GM19463 (cell line): ENCODE measurements around the gene CEMIP.

Source experiments
- ATAC-seq: cut with Tn5 transposase; IDR thresholded peaks from one replicate; pipeline ENCODE4 v1.9.1; 2021; ENCODE audit warnings: mild to moderate bottlenecking, moderate library complexity; ENCODE audit not compliant: unreplicated experiment

The CEMIP gene

DNA sequence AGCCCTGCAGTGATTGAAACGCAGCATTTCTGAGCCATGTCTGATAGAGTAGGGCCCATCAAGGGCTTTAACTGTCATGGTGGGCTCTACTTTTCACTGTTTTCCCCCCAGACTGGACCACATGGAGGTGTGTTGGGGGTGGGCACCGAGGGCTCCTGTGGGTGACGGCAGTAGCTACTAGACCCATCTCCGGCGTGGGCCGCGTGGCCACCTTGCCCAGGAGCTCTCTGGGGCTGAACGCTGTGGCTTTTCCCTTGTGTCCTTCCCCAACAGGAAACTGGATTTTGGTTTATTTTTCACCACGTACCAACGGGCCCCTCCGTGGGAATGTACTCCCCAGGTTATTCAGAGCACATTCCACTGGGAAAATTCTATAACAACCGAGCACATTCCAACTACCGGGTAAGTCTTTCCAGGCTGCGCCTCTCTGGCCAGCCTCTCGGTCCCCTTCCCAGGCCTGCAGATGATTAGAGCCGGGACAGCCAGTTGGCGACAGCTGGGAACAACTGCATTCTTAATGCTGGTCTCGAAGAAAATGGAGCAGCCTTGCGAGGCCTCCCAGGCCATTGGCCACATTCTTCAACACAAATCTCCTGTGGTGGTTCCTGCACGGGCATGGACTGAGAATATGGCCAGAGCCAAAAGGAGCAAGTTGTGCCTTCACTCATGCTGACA is 142.7 kb downstream of the CEMIP start:
- ATAC-seq = no peak

DNA sequence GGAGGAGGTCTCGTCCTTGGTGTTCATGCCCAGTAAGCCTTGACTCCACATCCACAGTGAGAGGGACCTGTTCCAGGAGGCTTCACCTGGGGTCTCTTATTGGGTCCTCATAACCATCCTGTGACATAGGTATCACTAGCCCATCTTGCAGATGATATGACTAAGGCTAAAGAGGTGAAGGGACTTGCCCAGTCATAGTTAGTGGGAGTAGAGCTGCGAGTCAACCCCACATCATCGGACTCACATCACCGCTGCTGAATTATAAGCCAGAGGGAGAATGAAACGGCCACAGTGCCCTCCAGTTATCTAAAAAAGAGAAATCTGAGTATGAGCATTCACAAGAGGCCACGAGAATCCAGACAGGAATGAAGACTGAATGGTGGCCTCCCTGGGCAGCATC is 144.5 kb downstream of the CEMIP start:
- ATAC-seq = no peak

DNA sequence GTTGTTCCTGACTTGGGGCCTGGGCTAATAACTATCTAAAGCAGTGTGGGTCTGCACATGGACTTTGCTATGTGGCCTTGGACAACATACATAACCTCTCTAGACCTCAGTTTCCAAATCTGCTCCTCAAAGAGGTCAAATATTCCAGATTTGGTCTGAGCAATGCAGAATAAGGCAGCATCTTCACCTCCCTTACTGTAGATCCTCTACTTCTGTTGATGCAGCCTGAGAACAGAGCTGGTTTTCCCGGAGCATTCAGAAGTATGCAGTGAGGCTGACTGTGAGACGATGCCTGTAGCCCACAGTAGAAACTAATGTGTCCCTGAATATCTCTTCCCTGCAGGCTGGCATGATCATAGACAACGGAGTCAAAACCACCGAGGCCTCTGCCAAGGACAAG is 145.1 kb downstream of the CEMIP start:
- ATAC-seq = no peak

DNA sequence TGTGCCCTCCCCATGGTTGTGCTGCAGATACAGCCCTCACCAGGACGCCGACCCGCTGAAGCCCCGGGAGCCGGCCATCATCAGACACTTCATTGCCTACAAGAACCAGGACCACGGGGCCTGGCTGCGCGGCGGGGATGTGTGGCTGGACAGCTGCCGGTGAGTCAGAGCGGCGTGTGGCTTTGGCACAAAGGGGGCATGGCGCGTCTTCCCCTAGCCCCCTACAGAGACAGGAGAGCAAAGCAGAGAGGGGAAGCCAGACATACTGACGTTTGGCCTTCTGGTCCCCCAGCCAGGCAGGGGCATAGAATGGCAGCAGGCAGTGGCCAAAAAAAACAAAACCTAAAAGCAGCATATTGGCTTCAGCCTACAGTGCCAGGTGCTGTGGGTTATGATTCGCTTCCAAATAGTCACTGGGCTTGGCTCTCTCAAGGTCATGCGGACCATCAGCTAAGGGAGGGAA is 146.5 kb downstream of the CEMIP start:
- no peak for ATAC-seq

DNA sequence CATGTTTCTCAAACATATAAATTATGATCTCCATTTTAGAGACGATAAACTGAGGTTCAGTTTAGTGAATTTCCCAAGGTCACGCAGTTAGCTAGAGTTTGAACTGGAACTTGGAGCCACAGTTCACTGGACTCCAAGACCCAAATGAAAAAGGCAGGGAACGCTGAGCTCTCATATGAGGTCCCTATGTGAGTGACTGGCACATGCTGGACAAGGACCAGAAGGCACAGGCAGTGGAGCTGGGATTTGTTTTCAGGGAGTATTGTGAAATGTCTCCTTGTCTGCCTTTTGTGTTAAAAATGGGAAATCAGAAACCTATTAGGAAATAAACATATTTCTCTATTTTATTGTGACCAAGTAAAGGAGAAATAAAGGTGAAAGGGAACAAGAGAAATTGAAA is 147.0 kb downstream of the CEMIP start:
- ATAC-seq = no peak

DNA sequence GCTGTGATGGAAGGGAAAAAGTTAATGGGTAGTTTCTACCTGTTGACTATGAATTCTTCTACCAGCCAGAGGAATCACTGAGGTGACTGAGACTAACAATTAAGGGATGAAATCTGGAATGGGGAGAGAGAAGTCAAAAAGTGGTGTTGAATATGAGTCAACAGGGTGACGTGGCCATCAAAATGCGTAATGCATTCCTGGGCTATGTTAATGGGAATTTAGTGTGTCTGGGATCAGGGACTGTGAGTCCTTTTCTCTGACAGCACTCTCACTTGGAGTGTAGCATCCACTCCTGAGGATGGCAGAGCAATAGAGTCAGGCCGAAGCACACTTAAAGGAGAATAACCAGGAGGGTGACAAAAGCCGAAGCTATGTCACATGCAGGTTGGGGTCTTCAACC is 150.1 kb downstream of the CEMIP start:
- ATAC-seq = no peak

DNA sequence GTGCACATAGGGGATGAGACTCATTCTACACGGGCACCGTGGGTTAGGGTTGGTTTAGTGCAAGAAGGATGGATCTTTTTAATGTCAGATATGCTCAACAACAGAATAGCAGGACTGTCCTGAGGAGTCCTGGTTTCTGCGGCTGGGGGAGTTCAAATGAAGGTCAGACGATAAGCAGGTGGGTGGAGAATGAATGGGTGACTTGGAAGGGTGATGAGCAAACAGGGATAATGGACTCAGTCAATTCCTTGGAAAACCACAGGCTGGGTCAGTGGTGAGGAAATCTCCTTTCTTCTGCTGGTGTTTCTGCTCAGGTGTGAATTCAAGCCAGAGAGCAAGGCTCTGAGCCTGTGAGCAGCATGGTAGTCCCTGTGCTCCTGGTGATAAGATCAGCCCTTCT is 150.5 kb downstream of the CEMIP start:
- no peak for ATAC-seq

DNA sequence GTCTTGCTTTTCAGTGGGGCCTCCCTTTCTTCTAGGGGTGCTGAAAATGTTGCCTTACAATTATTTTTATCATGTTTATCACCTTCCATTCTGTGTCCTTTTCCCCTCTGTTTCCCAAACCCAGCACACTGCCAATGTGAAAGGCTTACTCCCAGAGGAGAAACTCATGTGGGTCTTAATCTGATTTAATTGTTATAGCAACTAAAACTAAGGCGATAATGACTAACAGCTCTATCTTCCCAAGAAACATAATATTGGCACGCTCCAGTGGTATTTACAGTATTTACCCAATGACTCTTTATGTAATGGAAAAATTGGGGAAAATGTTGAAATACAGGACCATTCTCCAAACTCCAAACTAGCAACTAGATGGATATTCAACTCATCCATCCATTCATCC is 152.0 kb downstream of the CEMIP start:
- no peak for ATAC-seq

DNA sequence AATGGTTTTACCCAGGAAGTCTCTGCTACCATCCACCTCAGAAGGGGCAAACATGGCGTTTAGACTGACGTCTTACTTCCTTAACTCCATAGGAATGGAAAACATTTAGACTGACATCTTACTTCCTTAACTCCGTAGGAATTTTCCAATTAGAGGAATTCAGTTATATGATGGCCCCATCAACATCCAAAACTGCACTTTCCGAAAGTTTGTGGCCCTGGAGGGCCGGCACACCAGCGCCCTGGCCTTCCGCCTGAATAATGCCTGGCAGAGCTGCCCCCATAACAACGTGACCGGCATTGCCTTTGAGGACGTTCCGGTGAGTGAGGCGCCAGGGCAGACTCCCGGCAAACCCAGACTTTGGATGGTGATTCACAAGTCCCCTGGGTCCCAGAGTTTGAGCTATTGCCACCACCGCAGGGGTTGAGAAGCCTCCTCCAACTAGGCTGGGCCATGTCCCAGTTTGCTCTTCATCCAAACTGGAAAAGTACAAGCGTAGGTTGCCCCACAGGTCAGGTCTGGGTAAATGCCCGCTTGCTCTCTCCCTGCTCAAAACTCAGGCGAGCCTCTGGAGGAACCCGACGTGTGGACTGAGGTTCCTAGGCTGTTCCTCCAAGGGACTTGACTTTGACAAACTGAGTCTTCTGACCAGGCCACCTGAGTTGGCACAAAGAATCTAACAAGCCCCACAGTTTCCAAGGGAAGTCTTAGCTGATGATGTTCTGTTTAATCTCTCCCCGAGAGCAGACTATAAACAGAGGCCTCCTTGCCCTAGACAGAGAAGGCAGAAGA is 152.7 kb downstream of the CEMIP start:
- no peak for ATAC-seq

DNA sequence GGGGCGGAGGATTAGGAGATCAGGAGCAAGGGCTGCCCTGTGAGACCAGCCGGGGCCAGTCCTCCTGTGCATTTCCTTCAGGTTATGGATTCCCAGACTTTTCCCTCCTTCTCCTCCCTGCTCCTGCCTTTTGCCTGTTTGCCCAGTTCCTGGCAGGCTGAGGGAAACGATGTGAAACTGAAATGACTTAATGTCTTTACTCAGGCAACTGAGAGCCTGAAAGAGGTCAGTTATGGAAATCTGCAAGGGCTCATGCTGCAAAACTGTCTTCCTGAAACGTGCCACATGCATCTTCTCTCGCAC is 153.3 kb downstream of the CEMIP start:
- ATAC-seq = no peak

DNA sequence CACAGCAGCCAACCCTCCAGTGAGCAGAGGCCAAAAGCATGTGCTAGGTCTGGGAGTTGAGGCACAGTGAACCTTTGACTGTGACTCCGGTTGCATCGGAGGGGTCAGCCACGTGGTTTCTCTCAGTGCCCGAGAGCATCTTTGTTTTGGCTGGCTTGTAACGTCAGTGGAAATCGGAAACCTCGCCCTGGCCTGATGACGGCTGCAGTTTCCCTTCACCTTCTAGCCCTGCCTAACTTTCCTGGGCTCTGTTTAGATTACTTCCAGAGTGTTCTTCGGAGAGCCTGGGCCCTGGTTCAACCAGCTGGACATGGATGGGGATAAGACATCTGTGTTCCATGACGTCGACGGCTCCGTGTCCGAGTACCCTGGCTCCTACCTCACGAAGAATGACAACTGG is 153.8 kb downstream of the CEMIP start:
- ATAC-seq = no peak

DNA sequence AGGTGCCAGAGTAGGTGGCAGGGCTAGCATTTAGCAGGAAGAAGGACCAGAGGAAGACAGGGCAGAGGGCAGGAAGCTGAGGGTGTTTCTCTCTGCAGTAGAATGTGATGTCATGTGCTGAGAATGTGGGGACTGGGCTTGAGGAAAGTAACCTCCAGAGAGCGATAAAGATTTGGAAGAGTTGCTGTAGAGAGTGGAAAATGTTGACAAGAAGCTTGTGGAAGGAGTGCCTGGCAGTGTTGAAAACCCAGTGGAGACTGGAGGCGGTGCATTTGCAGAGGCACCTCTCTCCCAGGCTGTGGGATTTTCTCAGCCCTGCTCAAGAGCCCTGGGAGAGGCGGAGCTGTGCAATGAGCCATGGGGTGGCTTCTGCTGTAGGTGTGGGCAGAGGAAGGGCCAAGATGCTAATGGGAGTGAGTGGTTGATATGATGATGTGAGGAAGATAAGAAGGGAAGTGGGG is 155.6 kb downstream of the CEMIP start:
- ATAC-seq = no peak

DNA sequence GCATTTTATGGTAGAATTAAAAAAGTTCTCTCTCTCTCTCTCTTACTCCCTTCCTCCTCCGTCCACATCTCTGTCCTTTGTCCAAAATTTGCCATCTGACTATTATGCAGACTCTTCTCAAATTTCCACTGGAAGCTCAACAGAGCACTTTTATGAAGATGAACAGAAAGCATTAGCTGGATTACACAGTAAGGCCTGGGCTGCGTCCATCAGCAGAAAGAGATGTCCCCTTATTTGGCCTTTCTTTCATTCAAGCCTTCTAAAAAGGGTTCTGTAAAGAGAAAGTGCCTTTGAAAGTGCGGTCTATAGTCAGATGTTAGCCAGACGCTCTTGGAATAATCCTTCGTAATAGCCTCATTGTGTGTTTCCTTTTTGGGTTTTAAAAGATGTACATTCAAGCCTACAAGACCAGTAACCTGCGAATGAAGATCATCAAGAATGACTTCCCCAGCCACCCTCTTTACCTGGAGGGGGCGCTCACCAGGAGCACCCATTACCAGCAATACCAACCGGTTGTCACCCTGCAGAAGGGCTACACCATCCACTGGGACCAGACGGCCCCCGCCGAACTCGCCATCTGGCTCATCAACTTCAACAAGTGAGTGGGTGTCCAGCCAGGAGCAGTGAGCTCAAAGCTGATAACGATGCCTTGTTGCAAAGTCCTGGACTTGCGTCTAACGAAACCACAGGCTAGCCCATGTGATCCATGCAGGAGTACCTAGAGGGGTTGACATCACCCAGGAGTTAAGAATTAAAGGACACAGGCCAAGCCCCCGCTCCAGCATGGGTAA is 157.3 kb downstream of the CEMIP start:
- no peak for ATAC-seq

DNA sequence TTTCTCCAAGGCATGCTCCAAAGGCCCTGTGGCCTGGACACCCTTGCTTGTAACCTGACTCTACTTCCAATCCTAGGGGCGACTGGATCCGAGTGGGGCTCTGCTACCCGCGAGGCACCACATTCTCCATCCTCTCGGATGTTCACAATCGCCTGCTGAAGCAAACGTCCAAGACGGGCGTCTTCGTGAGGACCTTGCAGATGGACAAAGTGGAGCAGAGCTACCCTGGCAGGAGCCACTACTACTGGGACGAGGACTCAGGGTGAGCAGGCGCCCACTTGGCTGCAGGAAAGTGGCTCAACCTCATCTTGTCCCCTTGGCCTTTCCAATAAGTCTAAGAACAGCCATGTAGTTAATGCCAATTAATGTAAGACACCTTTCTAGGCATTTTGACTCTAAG is 158.5 kb downstream of the CEMIP start:
- ATAC-seq = no peak

DNA sequence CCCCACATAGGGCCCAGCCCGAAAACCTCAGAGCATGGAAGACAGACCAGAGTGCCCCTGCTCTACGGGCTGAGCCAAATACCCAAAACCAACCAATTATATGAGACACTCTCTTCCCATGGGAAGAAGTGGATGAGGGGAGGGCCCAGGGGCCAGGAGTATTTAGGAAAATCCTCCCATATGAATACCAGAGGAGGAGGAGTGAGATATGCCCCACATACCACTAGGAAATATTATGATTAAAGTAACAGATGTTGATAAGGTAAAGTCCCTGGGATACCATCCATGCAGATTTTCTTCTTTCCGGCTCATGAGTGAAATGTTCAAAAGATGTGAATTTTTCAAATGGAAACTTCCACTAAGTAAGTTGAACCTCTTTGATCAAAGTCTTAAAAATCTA is 160.0 kb downstream of the CEMIP start:
- ATAC-seq = no peak

DNA sequence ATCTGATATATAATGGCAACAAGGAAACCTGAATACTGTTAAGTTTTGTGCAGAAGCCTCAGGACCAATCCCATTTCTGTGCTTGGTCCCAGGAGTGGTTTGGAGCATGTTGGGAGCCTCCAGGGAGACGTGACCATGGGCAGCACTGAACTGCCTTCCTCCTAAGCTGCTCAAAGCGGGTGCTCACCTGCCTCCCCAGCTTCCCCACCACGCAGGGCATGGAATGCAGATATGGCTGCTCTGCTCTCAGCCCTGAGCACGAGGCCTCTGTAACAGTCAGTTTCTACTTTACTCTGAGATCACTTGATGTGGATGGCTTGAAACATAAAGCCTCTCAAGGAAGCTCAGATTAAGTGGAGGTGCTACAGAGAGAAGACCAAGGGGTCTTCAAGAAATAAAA is 161.2 kb downstream of the CEMIP start:
- ATAC-seq = no peak

DNA sequence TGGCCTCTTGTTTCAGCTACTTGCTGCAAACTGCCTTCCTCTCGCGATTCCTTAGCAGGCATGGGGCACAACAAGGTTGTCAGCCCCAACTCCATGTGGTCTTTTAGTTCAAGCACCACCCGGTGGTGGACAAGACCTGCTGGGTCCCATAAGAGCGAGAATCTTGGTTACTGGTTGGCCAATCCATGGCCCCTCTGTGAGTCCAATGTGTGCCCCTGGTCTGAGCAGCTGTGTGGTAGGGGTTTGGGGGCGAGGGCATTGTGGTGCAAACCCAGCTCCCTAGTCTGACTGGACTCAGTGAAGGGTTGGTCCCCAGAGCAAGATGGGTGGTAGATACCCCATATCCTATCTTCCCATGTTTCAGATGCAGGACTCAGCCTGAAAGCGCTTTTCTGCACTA is 161.7 kb downstream of the CEMIP start:
- no peak for ATAC-seq

DNA sequence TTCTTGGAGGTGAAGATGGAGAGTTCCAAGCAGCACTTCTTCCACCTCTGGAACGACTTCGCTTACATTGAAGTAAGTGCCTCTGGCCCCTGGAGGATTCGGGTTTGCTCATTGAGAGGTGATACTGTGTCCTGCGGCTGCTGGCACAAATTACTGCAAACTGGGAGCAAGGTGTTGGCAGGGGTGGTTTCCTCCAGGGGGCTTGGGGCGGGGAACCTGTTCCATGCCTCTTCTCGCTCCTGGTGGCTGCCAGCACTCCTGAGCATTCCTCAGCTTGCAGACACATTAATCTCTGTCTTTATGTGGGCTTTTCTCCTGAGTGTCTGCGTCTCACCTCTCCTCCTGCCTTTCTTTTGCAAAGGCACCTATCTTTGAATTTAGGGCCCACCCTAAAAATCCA is 163.1 kb downstream of the CEMIP start:
- ATAC-seq = no peak

DNA sequence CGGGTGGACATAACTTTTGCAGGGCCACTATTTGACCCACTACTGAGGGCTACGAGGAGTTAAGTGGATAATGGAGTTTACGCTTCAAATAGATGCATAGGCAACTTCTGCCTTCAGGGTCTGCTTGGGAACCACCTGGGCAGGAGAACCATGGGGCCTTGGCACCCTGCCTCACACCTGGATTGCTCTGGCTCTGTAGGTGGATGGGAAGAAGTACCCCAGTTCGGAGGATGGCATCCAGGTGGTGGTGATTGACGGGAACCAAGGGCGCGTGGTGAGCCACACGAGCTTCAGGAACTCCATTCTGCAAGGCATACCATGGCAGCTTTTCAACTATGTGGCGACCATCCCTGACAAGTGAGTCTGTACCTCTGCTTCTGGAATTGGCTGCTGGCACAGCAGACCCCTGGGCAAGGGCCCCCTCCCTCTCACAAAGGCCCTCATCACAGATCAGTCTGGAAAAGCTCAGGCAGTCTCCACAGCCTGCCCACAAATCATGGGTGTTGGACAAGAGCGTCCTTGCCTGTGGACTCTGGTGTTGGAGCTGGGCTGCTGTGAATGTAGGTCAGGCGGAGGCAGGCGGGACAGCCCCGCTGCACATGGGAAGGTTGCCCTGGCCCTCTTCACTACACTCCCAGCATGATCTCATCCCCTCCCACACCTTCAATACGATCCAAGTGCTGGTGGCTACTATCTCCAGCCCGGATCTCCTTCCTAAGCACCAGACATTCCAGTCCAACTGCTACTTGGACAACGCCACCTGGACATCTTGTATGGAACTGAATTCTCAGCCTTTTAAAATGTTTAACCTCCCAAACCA is 163.8 kb downstream of the CEMIP start:
- no peak for ATAC-seq

DNA sequence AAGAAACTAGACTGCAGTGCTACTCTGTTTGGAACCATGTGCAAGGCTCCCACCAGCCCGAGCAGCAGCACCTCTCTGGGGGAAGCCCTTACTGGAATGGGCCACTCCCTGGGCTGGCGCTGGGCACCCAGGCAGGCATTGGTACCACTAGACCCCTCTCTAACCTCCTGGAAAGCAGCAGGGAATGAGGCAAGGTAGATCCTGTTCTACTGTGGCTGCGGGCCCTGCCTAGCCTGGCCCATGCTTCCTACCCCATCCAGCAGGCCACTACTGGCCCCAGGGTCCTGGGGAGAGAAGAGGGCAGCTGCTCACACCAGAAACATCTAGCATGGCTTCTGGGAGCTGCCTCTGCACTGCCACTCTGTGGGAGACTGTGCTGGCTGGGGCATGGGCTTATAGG is 165.6 kb downstream of the CEMIP start:
- ATAC-seq = no peak

DNA sequence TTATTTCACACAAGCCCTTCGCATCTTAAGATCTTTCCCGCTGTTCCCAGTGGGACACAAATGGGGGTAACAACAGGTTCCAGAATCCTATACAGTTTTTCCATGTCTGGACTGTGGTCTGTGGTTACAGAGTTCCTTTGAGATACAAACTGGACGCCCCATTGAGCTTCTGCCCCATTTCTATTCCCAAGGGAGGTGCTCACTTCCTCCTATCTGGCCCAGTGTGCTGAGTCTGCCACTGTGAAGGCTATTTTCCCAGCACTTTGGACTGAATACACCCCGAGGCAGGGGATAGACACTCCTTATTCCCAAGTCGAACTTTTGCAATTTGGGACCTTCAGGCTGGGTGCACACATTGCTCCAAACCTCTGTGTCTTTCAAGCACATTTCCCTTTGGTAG is 166.4 kb downstream of the CEMIP start:
- ATAC-seq = no peak
